NT2/D1 (cell line): ENCODE measurements around the gene MMP20.

Experiments
- DNase-seq: peaks from one replicate; pipeline ENCODE4 v3.0.0-alpha.2; 2011; ENCODE audit warnings: low read depth, low spot score
- H3K27me3 ChIP-seq: 2 replicates; pipeline ENCODE4 v1.6.0; 2011; ENCODE audit warnings: mild to moderate bottlenecking; ENCODE audit not compliant: insufficient read length, insufficient read depth
- H3K36me3 ChIP-seq: 2 replicates; pipeline ENCODE4 v1.6.1; 2011; ENCODE audit warnings: mild to moderate bottlenecking, low read length, mixed read lengths; ENCODE audit not compliant: insufficient read depth, insufficient read length
- H3K4me1 ChIP-seq: 2 replicates; pipeline ENCODE4 v1.5.1; 2011; ENCODE audit not compliant: insufficient read depth, insufficient read length
- H3K4me3 ChIP-seq: 2 replicates; pipeline ENCODE4 v1.5.1; 2011; ENCODE audit warnings: low read depth; ENCODE audit not compliant: insufficient read length
- H3K9ac ChIP-seq: 2 replicates; pipeline ENCODE4 v1.6.0; 2011; ENCODE audit warnings: low read depth; ENCODE audit not compliant: insufficient read length
- H3K9me3 ChIP-seq: 2 replicates; pipeline ENCODE4 v1.5.1; 2011; ENCODE audit warnings: mild to moderate bottlenecking, low read length; ENCODE audit not compliant: insufficient read depth
- SUZ12 ChIP-seq: IDR thresholded peaks from 2 replicates; pipeline ENCODE4 v1.6.1; 2011; ENCODE audit not compliant: insufficient read length, insufficient read depth; ENCODE audit errors: extremely low read depth
- YY1 ChIP-seq: IDR thresholded peaks from 2 replicates; pipeline ENCODE4 v1.6.1; 2011; ENCODE audit not compliant: insufficient read length, insufficient read depth
- ZNF274 ChIP-seq: IDR thresholded peaks from 2 replicates; pipeline ENCODE4 v1.6.1; 2011; ENCODE audit warnings: mild to moderate bottlenecking, low read depth, low read length

The MMP20 gene

DNA sequence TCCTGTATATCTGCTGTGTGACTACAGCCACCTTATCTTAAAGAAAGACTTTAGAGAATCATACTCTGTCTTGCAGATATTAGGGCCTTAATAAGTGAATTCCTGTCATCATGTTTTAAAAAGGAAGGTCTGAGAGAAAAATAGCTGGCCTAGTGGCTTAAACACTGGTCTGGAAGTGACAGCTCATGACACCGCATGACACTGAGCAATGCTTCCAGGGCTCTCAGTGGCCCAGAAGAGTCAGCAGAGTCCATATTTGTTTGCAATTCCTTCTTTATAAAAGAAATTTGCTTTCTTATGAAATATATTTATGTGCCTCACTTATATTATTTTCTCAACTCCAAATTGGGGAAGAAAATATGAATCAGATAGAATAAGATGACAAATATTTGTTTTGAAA lies 33.0 kb downstream of the MMP20 start:
- no peak for TF ChIP-seq ZNF274
- no peak for TF ChIP-seq SUZ12
- no peak for TF ChIP-seq YY1

GRCh38 chr11:102591160-102591718 lies 33.9 kb downstream of the MMP20 start:
- DNase-seq = no peak
- H3K4me3 ChIP-seq = no peak overlapping the region
- TF ChIP-seq YY1 (no peak), SUZ12 (no peak), ZNF274 (no peak)
- no peaks in the 10 kb centered on the region for H3K36me3 ChIP-seq
- H3K4me1 ChIP-seq = no peaks in the 10 kb centered on the region
- no peaks in the 10 kb centered on the region for H3K27me3 ChIP-seq
- no peaks in the 10 kb centered on the region for H3K9me3 ChIP-seq
- no peak overlapping the region for H3K9ac ChIP-seq

More for the DNA sequence above, 33.0 kb downstream of the MMP20 start:
- H3K9ac ChIP-seq = no peak overlapping the region
- no peaks in the 10 kb centered on the region for H3K4me1 ChIP-seq
- H3K36me3 ChIP-seq = no peaks in the 10 kb centered on the region
- H3K4me3 ChIP-seq = no peak overlapping the region
- no peaks in the 10 kb centered on the region for H3K27me3 ChIP-seq
- DNase-seq = no peak
- H3K9me3 ChIP-seq = no peaks in the 10 kb centered on the region

DNA sequence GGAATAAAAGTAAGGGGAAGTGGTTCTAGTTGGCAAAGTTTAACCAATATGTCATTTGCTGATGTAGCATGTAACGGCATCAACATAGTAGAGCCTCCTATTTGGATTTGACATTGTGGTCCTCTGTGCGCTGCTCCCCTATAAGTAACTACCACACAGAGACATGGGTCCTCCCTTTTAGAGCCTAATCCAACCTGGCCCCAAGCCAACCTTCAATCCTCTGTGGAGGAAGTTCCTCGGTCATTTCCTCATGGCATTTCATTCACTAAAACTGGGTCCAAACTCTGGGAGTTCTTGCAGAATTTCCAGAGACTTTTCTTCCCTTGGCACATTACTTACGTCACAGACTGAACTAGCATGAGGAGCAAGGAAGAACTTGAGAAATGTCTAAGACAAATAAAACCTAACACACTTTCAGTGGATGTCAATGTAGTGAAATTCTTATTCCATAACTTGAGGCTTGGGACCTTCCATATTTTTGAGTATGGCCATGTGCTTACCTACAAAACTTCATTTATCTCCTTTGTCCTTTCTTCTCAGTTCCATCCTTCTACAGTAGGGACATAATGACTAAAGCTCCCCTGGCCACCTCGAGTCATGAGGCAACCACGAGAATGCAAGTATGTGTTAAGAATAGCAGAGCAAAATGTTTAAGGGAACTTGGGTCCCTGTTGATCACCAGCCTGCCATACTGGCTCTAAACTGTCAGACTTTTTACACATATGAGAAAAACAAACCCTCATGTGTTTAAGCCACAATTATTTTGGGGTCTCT lies 34.7 kb downstream of the MMP20 start:
- Histone ChIP-seq H3K4me1 (no peaks in the 10 kb centered on the region), H3K36me3 (no peaks in the 10 kb centered on the region), H3K9me3 (no peaks in the 10 kb centered on the region), H3K4me3 (no peak overlapping the region), H3K9ac (no peak overlapping the region), H3K27me3 (no peaks in the 10 kb centered on the region)
- DNase-seq = no peak
- TF ChIP-seq YY1 (no peak), SUZ12 (no peak), ZNF274 (no peak)

GRCh38 chr11:102589047-102589459 lies 36.1 kb downstream of the MMP20 start:
- Histone ChIP-seq H3K4me1 (no peaks in the 10 kb centered on the region), H3K36me3 (no peaks in the 10 kb centered on the region), H3K9me3 (no peaks in the 10 kb centered on the region), H3K27me3 (no peaks in the 10 kb centered on the region), H3K4me3 (no peak overlapping the region), H3K9ac (no peak overlapping the region)
- TF ChIP-seq YY1 (no peak), ZNF274 (no peak), SUZ12 (no peak)
- no peak for DNase-seq

GRCh38 chr11:102587722-102588121 lies 37.4 kb downstream of the MMP20 start:
- TF ChIP-seq YY1 (no peak), SUZ12 (no peak), ZNF274 (no peak)
- H3K27me3 ChIP-seq = no peaks in the 10 kb centered on the region
- no peaks in the 10 kb centered on the region for H3K36me3 ChIP-seq
- H3K4me1 ChIP-seq = no peaks in the 10 kb centered on the region
- DNase-seq = no peak
- no peaks in the 10 kb centered on the region for H3K9me3 ChIP-seq
- no peak overlapping the region for H3K4me3 ChIP-seq
- H3K9ac ChIP-seq = no peak overlapping the region

GRCh38 chr11:102583141-102583873 lies 41.8 kb downstream of the MMP20 start:
- Histone ChIP-seq H3K9ac (no peak overlapping the region), H3K9me3 (no peaks in the 10 kb centered on the region), H3K4me1 (no peaks in the 10 kb centered on the region), H3K4me3 (no peak overlapping the region), H3K36me3 (no peaks in the 10 kb centered on the region), H3K27me3 (no peaks in the 10 kb centered on the region)
- DNase-seq = no peak
- TF ChIP-seq YY1 = no peak
- no peak for TF ChIP-seq SUZ12
- no peak for TF ChIP-seq ZNF274

- Histone ChIP-seq H3K9ac (no peak overlapping the region), H3K27me3 (no peaks in the 10 kb centered on the region), H3K9me3 (no peaks in the 10 kb centered on the region), H3K4me3 (no peak overlapping the region), H3K36me3 (no peaks in the 10 kb centered on the region), H3K4me1 (no peaks in the 10 kb centered on the region)
- no peak for DNase-seq
- no peak for TF ChIP-seq ZNF274
These were observed 43.0 kb downstream of the MMP20 start for GRCh38 chr11:102582140-102582539.
